ENCODE results near the gene SKA1. TPM values are rescaled to one million over a fixed set of nuclear protein-coding genes. Genes with fewer than 3 reads are reported as not detected.

Gene SKA1, protein sequence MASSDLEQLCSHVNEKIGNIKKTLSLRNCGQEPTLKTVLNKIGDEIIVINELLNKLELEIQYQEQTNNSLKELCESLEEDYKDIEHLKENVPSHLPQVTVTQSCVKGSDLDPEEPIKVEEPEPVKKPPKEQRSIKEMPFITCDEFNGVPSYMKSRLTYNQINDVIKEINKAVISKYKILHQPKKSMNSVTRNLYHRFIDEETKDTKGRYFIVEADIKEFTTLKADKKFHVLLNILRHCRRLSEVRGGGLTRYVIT
- 10.4 to 14.0 TPM (median 12.1 TPM) in 5 replicates for total RNA-seq (2022; extraction: Qiagen RNA extraction; ENCODE audit: low read depth)

GRCh38 chr18:50374753-50375391 is at the start of gene SKA1:
SKA1 (plus strand) TSS chr18:50375046; CDS start chr18:50375831, 785 bp downstream.

Other genes starting within 250 kb of the SKA1 start
- 10.2 to 15.1 TPM (median 12.8 TPM) in 5 replicates for gene MYO5B, start 179.9 kb upstream of the SKA1 start, total RNA-seq (2022; extraction: Qiagen RNA extraction; ENCODE audit: low read depth)
- 0.13 to 0.37 TPM (median 0.15 TPM) in 5 replicates for gene CFAP53, start 108.6 kb upstream of the SKA1 start, total RNA-seq (2022; extraction: Qiagen RNA extraction; ENCODE audit: low read depth)
- 25.2 to 37.5 TPM (median 34.6 TPM) in 5 replicates for gene MBD1, start 93.5 kb upstream of the SKA1 start, total RNA-seq (2022; extraction: Qiagen RNA extraction; ENCODE audit: low read depth)
- gene CXXC1, start 87.4 kb upstream of the SKA1 start, total RNA-seq (2022; extraction: Qiagen RNA extraction; ENCODE audit: low read depth): 42.8 to 48.4 TPM (median 47.3 TPM) in 5 replicates
- gene MAPK4, start 185.0 kb downstream of the SKA1 start, total RNA-seq (2022; extraction: Qiagen RNA extraction; ENCODE audit: low read depth): 0.08 to 0.16 TPM (median 0.13 TPM) in 4 of 5 replicates, not detected in the other